DND-41 (cell line): ENCODE measurements around the gene ACTA2.

ENCODE experiments used
- ATAC-seq: fragments of 200-7000 bp; cut with Tn5 transposase; 3 replicates; pipeline ENCODE4 v1.9.1; 2021; ENCODE audit warnings: low read depth; ENCODE audit not compliant: insufficient read depth
- DNase-seq: peaks from one replicate; pipeline ENCODE4 v3.0.0-alpha.2; 2020
- H2AFZ ChIP-seq: 2 replicates; pipeline ENCODE4 v1.6.0; 2012; ENCODE audit warnings: low read depth, low read length
- H3K27ac ChIP-seq: 2 replicates; pipeline ENCODE4 v1.5.1; 2012; ENCODE audit warnings: low read length, inconsistent platforms
- H3K27me3 ChIP-seq: fragments of 200-600 bp; sonication (generic); 2 replicates; pipeline ENCODE4 v1.6.0; 2012; ENCODE audit warnings: low read length, mild to moderate bottlenecking, inconsistent platforms; ENCODE audit not compliant: insufficient read depth, poor library complexity
- H3K36me3 ChIP-seq: 2 replicates; pipeline ENCODE4 v1.5.1; 2012; ENCODE audit warnings: low read length, inconsistent platforms; ENCODE audit not compliant: insufficient read depth
- H3K4me1 ChIP-seq: 2 replicates; pipeline ENCODE4 v1.5.1; 2012; ENCODE audit warnings: mild to moderate bottlenecking, low read length; ENCODE audit not compliant: insufficient read depth
- H3K4me2 ChIP-seq: 2 replicates; pipeline ENCODE4 v1.6.0; 2012; ENCODE audit warnings: mild to moderate bottlenecking, moderate library complexity, low read length, inconsistent platforms; ENCODE audit not compliant: insufficient read depth
- H3K4me3 ChIP-seq, 2 experiments: fragments of 200-600 bp in 1 of 2; shearing (Covaris generic) in 1 of 2; 2 replicates each; pipeline ENCODE4 v1.5.1; 2012 to 2016; ENCODE audit warnings: inconsistent platforms in 2 of 2, low read length in 2 of 2, mild to moderate bottlenecking in 2 of 2, low read depth in 1 of 2, moderate library complexity in 1 of 2
- H3K79me2 ChIP-seq: 2 replicates; pipeline ENCODE4 v1.6.0; 2012; ENCODE audit warnings: low read length, inconsistent platforms; ENCODE audit not compliant: insufficient read depth
- H3K9ac ChIP-seq: 2 replicates; pipeline ENCODE4 v1.6.0; 2012; ENCODE audit warnings: low read depth, mild to moderate bottlenecking, inconsistent platforms, low read length, moderate library complexity
- H3K9me3 ChIP-seq: 2 replicates; pipeline ENCODE4 v1.5.1; 2012; ENCODE audit warnings: low read length, moderate library complexity, mild to moderate bottlenecking, inconsistent platforms; ENCODE audit not compliant: insufficient read depth, severe bottlenecking
- H4K20me1 ChIP-seq: 2 replicates; pipeline ENCODE4 v1.6.0; 2012; ENCODE audit warnings: low read length; ENCODE audit not compliant: insufficient read depth
- EZH2 ChIP-seq: IDR thresholded peaks from 3 replicates; pipeline ENCODE4 v1.6.1; 2012; ENCODE audit warnings: borderline replicate concordance, low read depth, mild to moderate bottlenecking, moderate library complexity, low read length, inconsistent platforms; ENCODE audit not compliant: severe bottlenecking
- TF ChIP-seq, protein P1 (sequence below): IDR thresholded peaks from 2 replicates; pipeline ENCODE4 v1.5.1; 2012; ENCODE audit warnings: borderline replicate concordance, low read length, moderate library complexity, mild to moderate bottlenecking; ENCODE audit not compliant: poor library complexity, severe bottlenecking; ENCODE audit errors: extremely low read depth

ACTA2 gene

GRCh38 chr10:88901206-88901983, 51.2 kb downstream of the ACTA2 start:
- Histone ChIP-seq H3K27ac (no peak overlapping the region), H2AFZ (no peak overlapping the region), H3K79me2 (peaks cover 30% of the 10 kb centered on the region), H3K4me1 (no peaks in the 10 kb centered on the region), H3K9ac (no peak overlapping the region), H3K4me3 (no peak overlapping the region), H3K27me3 (no peaks in the 10 kb centered on the region), H4K20me1 (0 out of 2 replicates have a peak, but pooled peaks cover 4% of the 10 kb centered on the region), H3K36me3 (peaks cover 68% of the 10 kb centered on the region), H3K9me3 (no peaks in the 10 kb centered on the region), H3K4me2 (no peak overlapping the region)
- ATAC-seq (no peak), DNase-seq (no peak)
- TF ChIP-seq EZH2: no peak
- TF ChIP-seq, protein P1, sequence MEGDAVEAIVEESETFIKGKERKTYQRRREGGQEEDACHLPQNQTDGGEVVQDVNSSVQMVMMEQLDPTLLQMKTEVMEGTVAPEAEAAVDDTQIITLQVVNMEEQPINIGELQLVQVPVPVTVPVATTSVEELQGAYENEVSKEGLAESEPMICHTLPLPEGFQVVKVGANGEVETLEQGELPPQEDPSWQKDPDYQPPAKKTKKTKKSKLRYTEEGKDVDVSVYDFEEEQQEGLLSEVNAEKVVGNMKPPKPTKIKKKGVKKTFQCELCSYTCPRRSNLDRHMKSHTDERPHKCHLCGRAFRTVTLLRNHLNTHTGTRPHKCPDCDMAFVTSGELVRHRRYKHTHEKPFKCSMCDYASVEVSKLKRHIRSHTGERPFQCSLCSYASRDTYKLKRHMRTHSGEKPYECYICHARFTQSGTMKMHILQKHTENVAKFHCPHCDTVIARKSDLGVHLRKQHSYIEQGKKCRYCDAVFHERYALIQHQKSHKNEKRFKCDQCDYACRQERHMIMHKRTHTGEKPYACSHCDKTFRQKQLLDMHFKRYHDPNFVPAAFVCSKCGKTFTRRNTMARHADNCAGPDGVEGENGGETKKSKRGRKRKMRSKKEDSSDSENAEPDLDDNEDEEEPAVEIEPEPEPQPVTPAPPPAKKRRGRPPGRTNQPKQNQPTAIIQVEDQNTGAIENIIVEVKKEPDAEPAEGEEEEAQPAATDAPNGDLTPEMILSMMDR: no peak

DNA sequence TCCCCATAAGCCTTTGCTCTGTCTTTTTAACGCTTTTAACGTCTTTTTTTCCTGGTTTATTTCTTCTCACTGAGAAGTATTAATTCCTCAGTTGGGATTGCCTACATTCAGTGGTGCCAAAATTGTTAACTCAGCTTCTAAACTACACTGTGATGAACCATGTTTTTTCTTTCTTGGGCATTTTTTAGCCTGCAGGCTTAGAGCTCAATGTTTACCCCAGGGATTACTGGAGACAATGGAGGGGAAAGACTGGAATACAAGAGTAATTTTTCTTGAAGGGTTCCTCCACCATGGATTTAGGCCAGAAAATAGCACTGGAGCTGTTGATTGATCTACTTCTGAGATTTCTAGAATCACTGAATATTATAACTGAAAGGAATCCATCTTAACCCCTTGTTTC, 52.7 kb downstream of the ACTA2 start:
- no peak for ATAC-seq
- no peak overlapping the region for H3K4me3 ChIP-seq
- TF ChIP-seq EZH2: no peak
- TF ChIP-seq, protein P1: no peak
- no peak for DNase-seq
- H3K36me3 ChIP-seq: peaks cover 59% of the 10 kb centered on the region
- H3K4me1 ChIP-seq: no peaks in the 10 kb centered on the region
- H3K9ac ChIP-seq: no peak overlapping the region
- no peak overlapping the region for H2AFZ ChIP-seq
- H3K79me2 ChIP-seq: peaks cover 45% of the 10 kb centered on the region
- H3K27ac ChIP-seq: no peak overlapping the region
- no peaks in the 10 kb centered on the region for H3K27me3 ChIP-seq
- no peaks in the 10 kb centered on the region for H3K9me3 ChIP-seq
- no peak overlapping the region for H3K4me2 ChIP-seq
- 0 out of 2 replicates have a peak, but pooled peaks cover 4% of the 10 kb centered on the region for H4K20me1 ChIP-seq

- H3K27me3 ChIP-seq: no peaks in the 10 kb centered on the region
- no peak overlapping the region for H3K27ac ChIP-seq
- no peaks in the 10 kb centered on the region for H3K4me1 ChIP-seq
- TF ChIP-seq, protein P1: no peak
- TF ChIP-seq EZH2: no peak
- H4K20me1 ChIP-seq: 0 out of 2 replicates have a peak, but pooled peaks cover 4% of the 10 kb centered on the region
- no peak overlapping the region for H3K4me3 ChIP-seq
- no peak overlapping the region for H2AFZ ChIP-seq
- no peak overlapping the region for H3K4me2 ChIP-seq
- ATAC-seq: no peak
- peaks cover 54% of the 10 kb centered on the region for H3K79me2 ChIP-seq
- peaks cover 59% of the 10 kb centered on the region for H3K36me3 ChIP-seq
- no peak overlapping the region for H3K9ac ChIP-seq
- H3K9me3 ChIP-seq: no peaks in the 10 kb centered on the region
- no peak for DNase-seq
Measured at GRCh38 chr10:88898727-88899126, 53.8 kb downstream of the ACTA2 start.
